KOPT-K1 (cell line): ENCODE data around the gene DCLK2.

Experiments
- H3K27ac ChIP-seq: fragments of 200-600 bp; sonication (generic); 2 replicates; pipeline ENCODE4 v1.5.1; 2016; ENCODE audit warnings: antibody characterized with exemption, mild to moderate bottlenecking, low read depth, low read length; ENCODE audit not compliant: poor library complexity, severe bottlenecking
- H3K36me3 ChIP-seq: fragments of 200-600 bp; sonication (generic); 2 replicates; pipeline ENCODE4 v1.5.1; 2017; ENCODE audit warnings: antibody characterized with exemption, mild to moderate bottlenecking, low read length, moderate library complexity; ENCODE audit not compliant: insufficient read depth
- H3K9me3 ChIP-seq: fragments of 200-600 bp; sonication (generic); 2 replicates; pipeline ENCODE4 v1.5.1; 2017; ENCODE audit warnings: antibody characterized with exemption, low read length, mild to moderate bottlenecking; ENCODE audit not compliant: insufficient read depth, poor library complexity, severe bottlenecking

The DCLK2 gene

GRCh38 chr4:150253965-150254630 is 175.9 kb downstream of the DCLK2 start:
- no peaks in the 10 kb centered on the region for H3K9me3 ChIP-seq
- no peak overlapping the region for H3K27ac ChIP-seq
- no peaks in the 10 kb centered on the region for H3K36me3 ChIP-seq

- no peaks in the 10 kb centered on the region for H3K36me3 ChIP-seq
- no peak overlapping the region for H3K27ac ChIP-seq
- H3K9me3 ChIP-seq = no peaks in the 10 kb centered on the region
Measured at GRCh38 chr4:150255610-150256224, 177.5 kb downstream of the DCLK2 start.

- Histone ChIP-seq H3K9me3 (no peaks in the 10 kb centered on the region), H3K27ac (no peak overlapping the region), H3K36me3 (no peaks in the 10 kb centered on the region)
Measured at GRCh38 chr4:150256225-150256620, 178.0 kb downstream of the DCLK2 start.

- no peaks in the 10 kb centered on the region for H3K36me3 ChIP-seq
- H3K9me3 ChIP-seq = no peaks in the 10 kb centered on the region
- no peak overlapping the region for H3K27ac ChIP-seq
Measured at GRCh38 chr4:150256841-150257730, 178.8 kb downstream of the DCLK2 start.

GRCh38 chr4:150258569-150258968 is 180.3 kb downstream of the DCLK2 start:
- Histone ChIP-seq H3K36me3 (no peaks in the 10 kb centered on the region), H3K27ac (no peak overlapping the region)

GRCh38 chr4:150259861-150260567 is 181.8 kb downstream of the DCLK2 start:
- H3K36me3 ChIP-seq = no peaks in the 10 kb centered on the region
- no peak overlapping the region for H3K27ac ChIP-seq
- H3K9me3 ChIP-seq = no peaks in the 10 kb centered on the region

More at GRCh38 chr4:150258569-150258968, 180.3 kb downstream of the DCLK2 start:
- H3K9me3 ChIP-seq = no peaks in the 10 kb centered on the region

GRCh38 chr4:150261571-150261970 is 183.3 kb downstream of the DCLK2 start:
- Histone ChIP-seq H3K9me3 (no peaks in the 10 kb centered on the region), H3K27ac (no peak overlapping the region), H3K36me3 (peaks cover 8% of the 10 kb centered on the region; the same call in 1 of the 2 replicates)

GRCh38 chr4:150262611-150263010 is 184.4 kb downstream of the DCLK2 start:
- H3K9me3 ChIP-seq = no peaks in the 10 kb centered on the region
- no peak overlapping the region for H3K27ac ChIP-seq
- H3K36me3 ChIP-seq = peaks cover 8% of the 10 kb centered on the region; the same call in 1 of the 2 replicates

- Histone ChIP-seq H3K27ac (no peak overlapping the region), H3K36me3 (peaks cover 8% of the 10 kb centered on the region; the same call in 1 of the 2 replicates), H3K9me3 (no peaks in the 10 kb centered on the region)
Measured at GRCh38 chr4:150264595-150265161, 186.4 kb downstream of the DCLK2 start.

GRCh38 chr4:150265806-150266205 is 187.6 kb downstream of the DCLK2 start:
- H3K27ac ChIP-seq = no peak overlapping the region
- peaks cover 8% of the 10 kb centered on the region; the same call in 1 of the 2 replicates for H3K36me3 ChIP-seq
- no peaks in the 10 kb centered on the region for H3K9me3 ChIP-seq

- Histone ChIP-seq H3K9me3 (no peaks in the 10 kb centered on the region), H3K27ac (no peak overlapping the region), H3K36me3 (peaks cover 8% of the 10 kb centered on the region; the same call in 1 of the 2 replicates)
Measured at GRCh38 chr4:150268444-150268843, 190.2 kb downstream of the DCLK2 start.

GRCh38 chr4:150278206-150278605 is 200.0 kb downstream of the DCLK2 start:
- no peak overlapping the region for H3K27ac ChIP-seq
- no peaks in the 10 kb centered on the region for H3K9me3 ChIP-seq
- H3K36me3 ChIP-seq = no peaks in the 10 kb centered on the region

- H3K36me3 ChIP-seq = no peaks in the 10 kb centered on the region
- no peak overlapping the region for H3K27ac ChIP-seq
- no peaks in the 10 kb centered on the region for H3K9me3 ChIP-seq
Measured at GRCh38 chr4:150280081-150280895, 202.0 kb downstream of the DCLK2 start.

GRCh38 chr4:150280975-150281374 is 202.7 kb downstream of the DCLK2 start:
- H3K9me3 ChIP-seq = no peaks in the 10 kb centered on the region
- H3K27ac ChIP-seq = no peak overlapping the region
- H3K36me3 ChIP-seq = no peaks in the 10 kb centered on the region
